ENCODE measurements around the gene BRF1.

DNA sequence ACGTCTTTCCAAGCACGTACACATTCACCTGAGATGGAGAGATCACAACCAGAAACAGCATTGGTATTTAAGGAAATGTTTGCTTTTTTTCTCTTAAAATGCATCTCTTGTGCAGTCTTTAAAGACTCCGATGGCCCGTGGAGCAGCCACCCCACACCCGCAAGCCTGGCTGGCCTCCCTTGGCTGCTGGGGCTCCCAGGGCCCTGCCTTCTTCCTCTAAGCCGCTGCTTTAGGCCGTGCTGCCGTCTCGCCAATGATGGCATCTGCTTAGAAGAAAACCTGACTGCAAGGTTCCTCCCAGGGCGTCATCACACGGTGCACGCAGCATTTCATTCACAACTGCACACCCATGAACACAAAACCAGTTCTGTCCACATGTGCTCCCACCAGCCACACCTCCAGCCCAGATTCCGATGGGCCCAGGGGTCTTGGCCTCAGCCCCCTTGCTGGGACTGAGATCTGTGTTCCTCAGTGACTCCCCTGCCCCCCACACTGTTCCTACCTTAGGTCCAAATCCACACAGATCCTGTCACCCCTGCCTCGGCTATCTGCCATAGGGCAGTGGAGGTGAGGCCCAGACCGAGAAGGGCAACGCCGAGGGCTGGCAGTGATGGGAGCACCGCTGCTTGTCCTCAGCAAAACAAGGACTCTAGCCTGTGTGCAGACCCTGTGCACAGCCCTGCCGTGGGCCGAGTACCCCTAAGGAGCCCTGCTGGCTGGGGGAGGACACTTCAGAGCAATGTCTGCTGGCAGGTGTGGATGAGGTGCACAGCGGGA, 48.1 kb downstream of the BRF1 start:
- TF ChIP-seq POLR2AphosphoS5 (IDR thresholded peaks at IDR 0.05), result no peak
- TF ChIP-seq POLR2A (IDR thresholded peaks at IDR 0.05), result no peak
- TF ChIP-seq, protein P1, sequence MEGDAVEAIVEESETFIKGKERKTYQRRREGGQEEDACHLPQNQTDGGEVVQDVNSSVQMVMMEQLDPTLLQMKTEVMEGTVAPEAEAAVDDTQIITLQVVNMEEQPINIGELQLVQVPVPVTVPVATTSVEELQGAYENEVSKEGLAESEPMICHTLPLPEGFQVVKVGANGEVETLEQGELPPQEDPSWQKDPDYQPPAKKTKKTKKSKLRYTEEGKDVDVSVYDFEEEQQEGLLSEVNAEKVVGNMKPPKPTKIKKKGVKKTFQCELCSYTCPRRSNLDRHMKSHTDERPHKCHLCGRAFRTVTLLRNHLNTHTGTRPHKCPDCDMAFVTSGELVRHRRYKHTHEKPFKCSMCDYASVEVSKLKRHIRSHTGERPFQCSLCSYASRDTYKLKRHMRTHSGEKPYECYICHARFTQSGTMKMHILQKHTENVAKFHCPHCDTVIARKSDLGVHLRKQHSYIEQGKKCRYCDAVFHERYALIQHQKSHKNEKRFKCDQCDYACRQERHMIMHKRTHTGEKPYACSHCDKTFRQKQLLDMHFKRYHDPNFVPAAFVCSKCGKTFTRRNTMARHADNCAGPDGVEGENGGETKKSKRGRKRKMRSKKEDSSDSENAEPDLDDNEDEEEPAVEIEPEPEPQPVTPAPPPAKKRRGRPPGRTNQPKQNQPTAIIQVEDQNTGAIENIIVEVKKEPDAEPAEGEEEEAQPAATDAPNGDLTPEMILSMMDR (IDR thresholded peaks at IDR 0.05), result no peak
- TF ChIP-seq EP300 (IDR thresholded peaks at IDR 0.05), result no peak

Measured in suprapubic skin (tissue), 4 donors.